HG03442 (cell line): Measurements from ENCODE around the gene DVL1.

Experiments
- ATAC-seq: cut with Tn5 transposase; IDR thresholded peaks from one replicate; pipeline ENCODE4 v1.9.1; 2021; ENCODE audit warnings: mild to moderate bottlenecking, moderate library complexity; ENCODE audit not compliant: unreplicated experiment

DVL1 gene

DNA sequence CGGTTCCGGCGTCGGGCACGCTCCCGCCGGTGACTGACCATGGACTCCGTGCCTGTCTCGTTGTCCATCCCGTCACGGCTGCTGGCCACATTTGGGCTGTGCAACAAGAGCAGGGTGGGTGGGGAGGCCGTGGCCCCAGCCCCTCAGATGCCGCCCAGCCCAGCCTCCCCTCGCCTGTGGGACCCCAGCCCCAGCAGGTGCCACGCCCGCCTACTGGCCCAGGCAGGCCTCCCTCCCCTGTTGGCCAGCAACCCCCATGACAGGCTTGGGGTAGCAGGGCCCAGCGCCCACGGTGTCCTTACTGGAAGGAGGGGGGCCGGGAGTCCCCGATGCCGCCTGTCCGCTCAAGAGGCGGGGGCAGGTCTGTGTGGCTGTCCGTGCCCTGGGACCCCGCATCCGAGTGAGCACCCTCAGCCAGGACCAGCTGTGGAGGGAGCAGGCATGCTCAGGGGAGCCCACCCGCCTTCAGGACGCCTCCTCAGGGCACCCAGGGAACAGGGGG, 7.1 kb downstream of the DVL1 start:
- ATAC-seq, result no peak

DNA sequence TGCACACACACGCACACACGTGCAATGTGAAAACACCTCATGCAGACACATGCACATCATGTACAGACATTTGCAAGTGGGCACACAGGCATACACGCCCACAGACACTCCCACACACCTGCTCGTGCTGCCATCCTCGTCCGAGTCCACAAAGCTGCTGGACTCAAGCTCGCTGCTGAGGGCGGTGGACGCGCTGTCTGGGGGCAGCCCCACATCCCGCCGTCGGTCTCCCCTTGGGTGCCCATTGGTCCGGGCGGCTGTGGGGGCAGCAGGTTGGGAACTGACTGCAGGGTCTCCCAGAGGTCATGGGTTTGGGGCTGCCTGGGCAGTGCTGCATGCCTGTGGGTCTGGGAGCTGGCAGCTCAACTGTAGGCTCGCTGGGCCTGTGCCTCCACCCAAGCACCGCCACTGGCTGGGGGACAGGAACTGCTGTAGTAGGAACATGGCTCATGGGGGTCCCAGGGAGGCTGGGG, 7.6 kb downstream of the DVL1 start:
- no peak for ATAC-seq

DNA sequence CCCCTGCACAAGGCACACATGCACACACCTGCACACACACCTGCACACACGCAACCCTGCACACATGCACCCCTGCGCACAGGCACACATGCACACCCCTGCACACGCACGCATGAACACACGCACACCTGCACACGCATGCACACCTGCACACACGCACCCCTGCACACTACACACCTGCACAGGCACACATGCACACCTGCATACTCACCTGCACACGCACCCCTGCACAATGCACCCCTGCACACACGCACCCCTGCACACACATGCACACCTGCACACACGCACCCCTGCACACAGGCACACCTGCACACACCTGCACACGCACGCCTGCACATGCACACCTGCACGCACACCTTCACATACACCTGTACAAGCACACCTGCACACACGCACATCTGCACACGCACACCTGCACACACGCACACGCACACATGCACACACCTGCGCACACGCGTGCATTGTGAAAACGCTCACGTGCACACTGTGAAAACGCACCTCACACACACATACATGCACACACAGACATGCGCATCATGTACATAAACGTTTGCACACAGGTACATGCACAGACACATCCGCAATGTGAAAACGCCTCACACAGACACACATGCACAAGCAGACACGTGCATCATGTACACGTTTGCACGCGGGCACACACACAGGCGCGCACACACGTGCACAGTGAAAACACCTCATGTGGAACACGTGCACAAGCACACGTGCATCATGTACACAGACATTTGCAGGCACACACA, 8.2 kb downstream of the DVL1 start:
- ATAC-seq, result no peak

DNA sequence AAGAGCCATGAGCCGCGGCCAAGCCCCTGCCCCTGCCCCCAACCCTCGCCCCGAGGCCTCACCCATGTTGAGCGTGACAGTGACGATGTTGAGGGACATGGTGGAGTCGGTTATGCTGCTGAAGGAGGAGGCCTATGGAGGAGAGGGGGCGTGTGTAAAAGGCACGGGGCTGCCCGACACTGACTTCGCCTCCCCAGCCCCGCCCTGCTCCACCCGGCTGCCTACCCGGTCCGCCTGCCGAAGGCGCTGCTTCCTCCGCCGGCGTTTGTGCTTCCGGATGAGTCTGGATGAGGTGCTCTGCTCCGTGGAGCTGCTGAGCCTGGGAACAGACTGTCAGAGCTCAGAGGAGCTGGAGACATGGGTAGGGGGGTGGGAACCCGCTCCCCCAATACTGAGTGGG, 9.0 kb downstream of the DVL1 start:
- ATAC-seq, result no peak

- no peak for ATAC-seq
Measured at GRCh38 chr1:1338278-1338677, 10.9 kb downstream of the DVL1 start.

DNA sequence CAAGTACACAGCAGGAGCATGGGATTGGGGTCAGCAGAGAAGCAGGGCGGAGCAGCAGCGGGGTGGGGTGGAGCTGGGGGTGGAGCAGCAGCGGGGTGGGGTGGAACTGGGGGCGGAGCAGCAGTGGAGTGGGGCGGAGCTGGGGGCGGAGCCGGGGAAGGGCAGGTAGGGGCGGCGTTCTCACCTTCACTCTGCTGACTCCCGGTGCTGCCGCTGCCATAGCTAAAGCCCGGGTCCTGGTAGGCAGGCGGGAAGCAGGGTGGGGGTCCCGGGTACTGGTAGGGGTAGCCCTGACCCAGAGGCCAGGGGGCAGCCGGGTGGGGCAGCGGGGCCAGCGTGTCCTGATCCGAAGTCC, 11.4 kb downstream of the DVL1 start:
- no peak for ATAC-seq

DNA sequence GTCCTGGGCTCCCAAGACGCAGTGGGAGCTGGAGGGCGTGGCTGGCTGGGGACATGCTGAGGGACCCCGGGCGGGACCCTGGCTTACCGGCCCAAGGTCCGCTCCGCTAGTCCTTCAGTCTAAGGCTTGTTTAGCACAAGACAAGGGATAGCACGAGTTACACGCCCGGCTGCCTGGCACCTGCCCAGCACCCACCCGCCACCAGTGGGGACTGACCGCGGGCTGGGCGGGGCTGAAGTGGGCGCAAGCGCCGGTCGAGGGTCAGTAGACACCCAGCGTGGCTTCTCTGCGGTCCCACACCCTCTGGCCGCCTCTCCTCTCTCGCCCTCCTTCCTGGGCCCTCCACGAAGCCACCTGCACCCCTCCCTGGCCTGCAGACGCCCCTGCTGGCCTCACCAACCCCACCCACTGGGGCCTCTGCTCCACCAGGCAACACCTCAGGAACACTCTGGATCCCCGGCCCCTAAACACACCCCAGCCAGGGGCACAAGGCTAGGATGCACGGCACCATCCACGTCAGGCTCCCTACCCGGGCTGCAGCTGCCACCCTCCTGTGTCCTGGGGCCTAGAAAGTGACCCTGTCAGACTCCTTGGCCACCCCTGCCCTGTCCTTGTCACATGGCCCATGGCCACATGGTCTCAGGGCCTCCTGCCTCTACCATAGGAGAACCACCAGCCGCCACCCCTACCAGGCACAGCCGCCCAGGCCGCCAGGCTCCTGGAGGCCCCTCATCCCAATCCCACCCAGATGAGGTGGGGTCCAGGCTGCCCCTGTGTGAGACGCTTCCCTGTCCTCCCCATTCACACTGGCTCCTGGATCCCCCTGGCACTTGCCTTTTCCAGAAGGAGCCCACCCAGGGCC, 12.1 kb downstream of the DVL1 start:
- ATAC-seq, result no peak

DNA sequence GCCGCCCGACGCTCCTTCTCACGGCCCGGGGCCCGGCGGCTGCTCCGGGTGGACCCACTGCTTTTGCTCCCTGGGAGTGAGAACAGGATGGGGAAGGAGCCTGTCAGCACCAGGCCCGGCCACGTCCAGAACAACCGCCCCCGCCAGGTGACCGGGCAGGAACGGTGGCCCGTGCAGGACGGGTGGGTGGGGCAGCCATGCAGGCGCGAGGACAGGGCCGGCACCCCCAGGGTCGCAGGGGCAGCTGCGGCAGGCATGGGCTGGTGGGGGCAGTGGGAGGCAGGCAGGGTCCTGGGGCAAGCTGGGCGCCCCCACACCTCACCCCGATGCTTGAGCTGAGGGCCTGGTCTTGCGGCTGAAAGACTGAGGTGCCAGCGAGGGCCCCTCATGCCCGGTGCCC, 12.8 kb downstream of the DVL1 start:
- no peak for ATAC-seq

DNA sequence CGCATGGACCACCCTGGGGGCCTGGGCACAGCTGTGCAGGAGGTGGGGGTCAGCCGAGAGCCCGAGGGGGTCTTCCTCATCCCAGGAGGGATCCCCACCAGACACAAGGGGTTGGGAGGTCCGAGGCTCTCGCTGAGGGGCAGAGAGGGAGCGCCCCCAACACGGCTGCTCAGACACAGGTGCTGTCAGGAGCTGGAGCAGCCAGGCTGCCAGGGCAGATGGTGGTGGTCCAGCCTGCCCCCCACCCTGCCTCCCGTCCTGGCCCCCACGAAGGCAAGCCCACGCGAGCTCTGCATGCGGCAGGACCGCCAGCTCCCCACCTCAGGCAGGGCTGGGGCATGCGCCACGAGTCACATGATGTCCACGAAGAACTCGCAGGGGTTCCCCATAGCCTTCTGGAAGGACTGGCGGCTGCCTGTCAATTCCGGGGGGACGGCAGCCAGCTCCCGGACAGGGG, 13.4 kb downstream of the DVL1 start:
- no peak for ATAC-seq

DNA sequence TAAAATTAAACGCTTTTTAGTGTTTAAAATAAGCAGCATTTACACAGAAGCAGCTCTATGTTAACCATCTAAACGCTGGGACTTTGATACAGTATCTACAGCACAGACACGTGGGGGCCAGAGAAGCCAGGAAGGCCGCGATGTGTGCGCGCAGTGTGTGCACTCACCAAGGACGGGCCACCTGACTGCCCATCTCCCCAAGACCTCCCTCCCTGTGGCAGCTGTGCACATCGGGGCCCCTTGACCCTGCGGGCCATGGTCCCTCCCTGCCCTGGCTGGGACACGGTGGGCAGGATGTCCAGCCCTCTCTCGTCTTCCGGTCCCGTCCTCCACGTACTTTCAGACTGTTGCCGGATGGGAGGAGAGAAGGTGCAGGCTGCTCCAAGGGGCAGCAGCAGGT, 13.9 kb downstream of the DVL1 start:
- ATAC-seq, result no peak

- ATAC-seq, result no peak
Measured at GRCh38 chr1:1334835-1335234, 14.4 kb downstream of the DVL1 start.

DNA sequence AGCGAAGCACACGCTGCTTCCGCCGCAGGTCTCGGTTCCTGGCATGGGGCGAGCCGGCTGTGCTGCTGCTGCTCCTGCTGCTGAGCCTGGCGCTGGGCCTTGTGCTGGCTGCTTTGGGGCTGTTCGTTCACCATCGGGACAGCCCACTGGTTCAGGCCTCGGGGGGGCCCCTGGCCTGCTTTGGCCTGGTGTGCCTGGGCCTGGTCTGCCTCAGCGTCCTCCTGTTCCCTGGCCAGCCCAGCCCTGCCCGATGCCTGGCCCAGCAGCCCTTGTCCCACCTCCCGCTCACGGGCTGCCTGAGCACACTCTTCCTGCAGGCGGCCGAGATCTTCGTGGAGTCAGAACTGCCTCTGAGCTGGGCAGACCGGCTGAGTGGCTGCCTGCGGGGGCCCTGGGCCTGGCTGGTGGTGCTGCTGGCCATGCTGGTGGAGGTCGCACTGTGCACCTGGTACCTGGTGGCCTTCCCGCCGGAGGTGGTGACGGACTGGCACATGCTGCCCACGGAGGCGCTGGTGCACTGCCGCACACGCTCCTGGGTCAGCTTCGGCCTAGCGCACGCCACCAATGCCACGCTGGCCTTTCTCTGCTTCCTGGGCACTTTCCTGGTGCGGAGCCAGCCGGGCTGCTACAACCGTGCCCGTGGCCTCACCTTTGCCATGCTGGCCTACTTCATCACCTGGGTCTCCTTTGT, 15.5 kb downstream of the DVL1 start:
- no peak for ATAC-seq

- no peak for ATAC-seq
Measured at GRCh38 chr1:1332774-1333480, 16.3 kb downstream of the DVL1 start.

GRCh38 chr1:1332031-1332755, 17.0 kb downstream of the DVL1 start:
- ATAC-seq, result no peak

GRCh38 chr1:1331068-1331965, 17.9 kb downstream of the DVL1 start, which contains the start of gene TAS1R3:
Gene TAS1R3, plus strand, starts transcription at chr1:1331280. Its CDS starts 66 bp downstream, at chr1:1331346.
- no peak for ATAC-seq

- ATAC-seq, result no peak
Measured at GRCh38 chr1:1330366-1331067, 18.7 kb downstream of the DVL1 start.

GRCh38 chr1:1329304-1330210, 19.7 kb downstream of the DVL1 start:
- ATAC-seq, result no peak
